ENCODE measurements around the gene GAPDHS.

- TF ChIP-seq POLR2A (IDR thresholded peaks at IDR 0.05; ENCODE audit: low read depth, low read length) (no peak), TAF1 (IDR thresholded peaks at IDR 0.05; ENCODE audit: borderline replicate concordance, low read depth, low read length) (no peak), POLR2AphosphoS5 (IDR thresholded peaks at IDR 0.05; ENCODE audit: low read depth, low read length) (no peak)
Observed at GRCh38 chr19:35549879-35550523, 16.7 kb downstream of the GAPDHS start.

All from GM12892 (cell line).